ENCODE results near the gene GPR62.
"Not testable (repeated sequence)": the region's sequence is repeated elsewhere in the genome, so short reads cannot be mapped to it uniquely, and the experiment has no call there.

The GPR62 gene

GRCh38 chr3:51988286-51989146 lies 33.3 kb downstream of the GPR62 start:
- no peak for DNase-seq (ENCODE audit: extremely low read depth in 1 of 2, low read depth in 1 of 2)

DNA sequence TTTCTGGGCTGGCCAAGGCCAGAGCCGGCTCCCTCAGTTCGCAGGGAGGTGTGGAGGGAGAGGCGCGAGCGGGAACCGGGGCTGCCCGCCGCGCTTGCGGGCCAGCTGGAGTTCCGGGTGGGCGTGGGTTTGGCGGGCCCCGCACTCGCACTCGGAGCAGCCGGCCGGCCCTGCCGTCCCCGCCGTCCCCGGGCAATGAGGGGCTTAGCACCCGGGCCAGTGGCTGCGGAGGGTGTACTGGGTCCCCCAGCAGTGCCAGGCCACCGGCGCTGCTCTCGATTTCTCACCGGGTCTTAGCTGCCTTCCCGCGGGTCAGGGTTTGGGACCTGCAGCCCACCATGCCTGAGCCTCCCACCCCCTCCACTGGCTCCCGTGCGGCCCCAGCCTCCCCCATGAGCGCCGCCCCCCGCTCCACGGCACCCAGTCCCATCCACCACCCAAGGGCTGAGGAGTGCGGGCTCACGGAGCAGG lies 35.4 kb downstream of the GPR62 start:
- not testable (repeated sequence) for DNase-seq (ENCODE audit: extremely low read depth in 1 of 2, low read depth in 1 of 2)

DNA sequence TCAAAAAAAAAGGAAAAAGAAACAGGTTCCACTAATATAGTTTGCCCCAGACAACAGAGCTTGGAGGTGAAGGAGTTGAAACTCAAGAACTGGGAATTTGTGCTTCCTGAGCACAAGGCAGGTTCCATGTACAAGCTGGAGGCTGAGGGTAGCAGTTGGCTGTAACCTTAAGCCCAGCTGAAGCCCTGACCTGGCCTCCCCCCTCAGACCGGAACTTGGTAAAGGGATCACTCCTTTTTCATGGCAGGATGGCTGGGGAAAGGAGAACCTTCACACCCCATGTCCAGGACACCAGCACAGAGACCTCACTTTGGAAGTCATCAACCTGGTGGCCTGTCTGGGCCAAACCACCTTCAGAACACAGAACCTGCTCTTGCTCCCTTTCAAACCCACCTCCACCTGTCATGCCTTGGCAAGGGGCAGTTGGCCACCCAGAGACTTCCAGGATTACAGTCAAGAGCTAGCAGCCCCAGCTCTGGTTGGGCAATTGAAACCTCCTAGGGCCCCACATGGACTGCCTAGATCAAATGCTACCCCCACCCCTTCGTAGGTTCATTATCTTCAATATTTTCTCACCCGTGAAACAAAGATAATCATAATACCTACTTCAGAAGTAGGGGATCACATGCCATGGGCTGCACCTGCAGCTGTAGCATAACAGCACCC lies 37.0 kb downstream of the GPR62 start:
- no peak for DNase-seq (ENCODE audit: extremely low read depth in 1 of 2, low read depth in 1 of 2)

DNA sequence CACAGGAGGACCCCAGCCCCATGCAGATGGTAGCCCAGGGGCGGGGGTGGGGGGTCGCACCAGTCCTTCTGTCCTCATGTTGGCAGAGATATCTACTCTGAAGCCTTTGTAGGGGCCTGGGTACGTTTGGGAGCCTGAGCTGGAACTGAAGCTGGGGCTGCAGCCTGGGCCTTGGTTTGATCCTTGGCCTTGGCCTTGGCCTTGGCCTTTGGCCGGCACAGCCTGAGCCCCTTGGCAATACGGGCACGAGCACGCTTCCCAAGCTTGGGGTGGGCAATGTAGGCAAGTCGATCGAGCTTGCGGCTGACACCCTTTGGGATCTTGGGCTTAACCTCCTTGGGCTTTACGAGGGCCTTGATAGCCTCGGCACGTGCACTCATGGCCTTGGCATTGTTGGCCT lies 38.5 kb downstream of the GPR62 start:
- DNase-seq (ENCODE audit: extremely low read depth in 1 of 2, low read depth in 1 of 2), result not testable (repeated sequence)

- DNase-seq (ENCODE audit: extremely low read depth in 1 of 2, low read depth in 1 of 2), result no peak
Observed at GRCh38 chr3:51994530-51994929, 39.3 kb downstream of the GPR62 start.

DNA sequence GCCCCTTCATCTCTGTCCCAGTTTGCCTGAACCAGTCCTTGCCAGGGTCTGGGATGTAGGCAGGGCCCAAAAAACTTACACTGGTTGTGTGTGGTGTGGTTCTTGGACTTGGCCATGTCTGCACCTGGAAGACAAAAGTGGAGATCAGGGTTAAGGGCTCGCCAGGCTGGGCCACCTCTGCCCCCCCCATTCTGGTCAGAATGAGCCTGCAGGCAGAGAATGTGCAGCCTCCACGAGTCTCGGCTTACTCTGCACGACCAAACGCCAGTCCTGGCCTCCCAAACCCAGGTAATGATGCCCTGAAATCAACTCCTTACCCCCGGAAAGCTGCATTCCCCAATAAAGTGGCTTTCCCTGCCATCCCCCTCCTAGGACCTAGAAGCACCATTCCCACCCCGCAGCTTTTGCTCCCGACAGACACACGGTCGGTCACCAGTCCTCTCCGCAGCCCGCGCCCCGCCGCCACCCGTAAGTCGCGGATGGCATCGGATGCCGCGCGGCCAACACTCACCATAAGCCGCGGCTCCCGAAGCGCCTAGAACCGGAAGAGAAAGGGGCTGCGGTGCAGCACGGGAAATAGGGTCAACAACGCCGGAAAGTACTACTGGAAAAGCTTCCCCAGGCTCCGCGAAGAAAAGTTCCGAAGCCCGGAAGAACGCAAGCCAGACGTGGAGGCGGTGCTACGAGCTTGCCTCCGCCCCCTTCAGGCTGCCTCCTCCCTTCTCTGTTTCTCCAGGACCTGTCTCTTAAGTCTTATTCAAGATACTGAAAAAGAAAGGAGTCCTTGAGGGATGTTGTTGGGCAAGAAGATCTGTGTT lies 40.4 kb downstream of the GPR62 start, which contains the start of gene RPL29:
TSS of gene RPL29 (minus strand) at position 550 of the 818 bp plus-strand sequence. CDS start at position 116, 434 bp downstream.
- peak; percentile 74 to 84 for DNase-seq (ENCODE audit: extremely low read depth in 1 of 2, low read depth in 1 of 2)

DNA sequence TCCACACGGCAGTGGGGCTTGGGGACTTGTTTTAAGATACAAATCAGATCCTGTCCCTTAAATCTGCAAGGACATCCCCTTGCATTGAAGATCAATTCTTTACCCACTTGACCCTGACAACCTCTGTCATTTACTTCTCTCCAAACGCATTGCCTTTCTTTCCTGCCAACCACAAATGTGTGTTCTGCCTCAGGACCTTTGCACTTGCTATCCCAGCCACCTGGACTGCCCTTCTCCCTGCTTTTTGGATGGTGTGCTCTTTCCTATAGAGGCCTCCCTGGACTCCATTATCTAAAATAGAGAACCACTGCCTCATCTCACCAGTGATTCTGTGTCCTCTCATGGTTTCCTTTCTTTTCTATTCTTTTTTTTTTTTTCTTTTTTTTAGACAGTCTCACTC lies 42.0 kb downstream of the GPR62 start:
- no peak for DNase-seq (ENCODE audit: extremely low read depth in 1 of 2, low read depth in 1 of 2)

- DNase-seq (ENCODE audit: extremely low read depth in 1 of 2, low read depth in 1 of 2), result no peak
Observed at GRCh38 chr3:51997935-51998596, 42.9 kb downstream of the GPR62 start.

GRCh38 chr3:51998774-51999173 lies 43.6 kb downstream of the GPR62 start:
- no peak for DNase-seq (ENCODE audit: extremely low read depth in 1 of 2, low read depth in 1 of 2)

- DNase-seq (ENCODE audit: extremely low read depth in 1 of 2, low read depth in 1 of 2), result no peak
Observed at GRCh38 chr3:51999846-52000245, 44.7 kb downstream of the GPR62 start.

DNA sequence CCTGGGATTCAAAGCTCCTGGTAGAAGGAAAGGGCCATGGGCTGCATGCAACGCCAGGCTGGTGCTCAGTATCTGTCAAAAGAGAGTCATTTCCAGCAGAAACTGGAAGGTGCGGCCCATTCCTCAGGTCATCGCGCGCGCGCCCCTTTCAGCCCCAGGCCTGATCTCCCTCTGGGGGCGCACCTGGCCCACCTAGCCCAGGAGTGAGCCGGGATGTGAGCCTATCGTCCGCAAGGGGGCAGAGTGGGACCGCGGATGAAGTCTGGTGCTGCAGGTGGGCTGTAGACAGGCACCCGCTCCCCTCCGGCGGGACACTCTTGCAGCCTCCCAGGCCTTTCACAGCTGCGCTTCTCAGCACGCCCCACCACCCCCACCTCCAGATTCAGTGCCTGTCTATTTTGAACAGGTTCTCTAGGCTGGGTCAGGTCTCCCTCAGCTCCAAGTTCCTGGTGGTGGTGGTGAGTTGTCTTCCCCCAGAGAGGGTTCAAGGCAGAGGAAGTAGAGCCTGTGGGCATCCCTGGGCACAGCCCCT lies 46.3 kb downstream of the GPR62 start:
- DNase-seq (ENCODE audit: extremely low read depth in 1 of 2, low read depth in 1 of 2), result peak; percentile 63 to 74

GRCh38 chr3:52002748-52003147 lies 47.6 kb downstream of the GPR62 start:
- DNase-seq (ENCODE audit: extremely low read depth in 1 of 2, low read depth in 1 of 2), result no peak

- DNase-seq (ENCODE audit: extremely low read depth in 1 of 2, low read depth in 1 of 2), result no peak
Observed at GRCh38 chr3:52004163-52004787, 49.1 kb downstream of the GPR62 start.

GRCh38 chr3:52004906-52005395 lies 49.8 kb downstream of the GPR62 start:
- DNase-seq (ENCODE audit: extremely low read depth in 1 of 2, low read depth in 1 of 2), result no peak

GRCh38 chr3:52005571-52005986 lies 50.4 kb downstream of the GPR62 start:
- DNase-seq (ENCODE audit: extremely low read depth in 1 of 2, low read depth in 1 of 2), result no peak

- no peak for DNase-seq (ENCODE audit: extremely low read depth in 1 of 2, low read depth in 1 of 2)
Observed at GRCh38 chr3:52006017-52006819, 51.0 kb downstream of the GPR62 start.

DNA sequence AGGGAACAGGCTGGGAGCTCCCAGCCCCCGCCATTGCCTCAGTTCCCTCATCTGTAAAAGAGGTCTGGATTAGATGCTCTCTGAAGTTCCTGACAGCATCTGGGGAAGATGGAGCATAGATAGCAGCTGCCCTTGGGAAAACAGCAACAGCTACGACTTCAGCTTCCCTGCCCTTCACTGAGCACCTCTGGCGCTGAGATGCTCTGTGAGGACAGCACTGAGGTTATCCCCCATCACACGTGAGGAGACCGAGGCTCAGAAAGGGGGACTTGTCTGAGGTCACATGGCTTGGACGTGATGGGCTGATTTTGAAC lies 51.6 kb downstream of the GPR62 start:
- no peak for DNase-seq (ENCODE audit: extremely low read depth in 1 of 2, low read depth in 1 of 2)
